ENCODE results near the gene SH3BP4. TPM values are rescaled to one million over a fixed set of nuclear protein-coding genes. Genes with fewer than 3 reads are reported as not detected.
A peak's percentile ranks its signal among the peaks of the same experiment; 100 is the strongest.

Gene SH3BP4
- total RNA-seq, 1 experiment from 2014 or later: 117 TPM

DNA sequence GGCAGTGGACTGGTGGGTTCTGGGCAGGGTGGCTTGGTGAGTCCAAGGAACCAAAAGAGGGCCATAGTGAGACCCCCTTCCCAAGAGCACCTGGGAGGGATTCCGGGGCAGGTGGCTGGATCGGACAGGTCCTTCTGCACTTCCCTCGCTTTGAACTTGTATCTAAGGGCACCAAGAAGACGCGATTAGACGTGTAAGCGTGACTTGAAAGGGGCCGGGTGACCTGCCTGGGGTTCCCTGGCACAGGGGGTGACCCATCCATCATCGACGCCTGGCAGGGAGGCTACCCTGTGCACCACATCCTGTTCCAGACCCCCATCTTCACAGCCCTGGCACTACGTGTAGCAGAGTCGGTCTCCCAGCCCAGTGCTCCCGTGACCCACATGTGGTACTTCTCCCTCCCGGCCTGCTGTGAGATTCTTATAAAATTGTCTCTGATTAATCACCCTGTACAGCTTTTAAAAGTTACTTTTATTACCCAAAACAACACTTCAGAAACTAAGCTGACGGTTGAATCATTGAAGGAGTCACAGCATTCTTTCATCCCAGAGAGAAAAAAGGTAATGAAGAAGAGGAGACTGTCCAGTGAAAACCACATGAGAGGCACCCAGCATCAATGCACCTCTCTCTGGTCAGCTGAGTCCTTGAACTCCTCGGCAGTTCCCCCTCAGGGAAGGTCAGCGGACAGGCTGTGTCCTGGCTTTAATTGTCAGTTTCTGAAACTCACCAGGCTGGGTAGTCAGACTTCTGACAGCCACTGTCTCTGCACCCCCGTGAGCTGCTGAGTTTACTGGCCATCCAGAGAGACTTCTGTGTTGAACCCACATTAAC lies 13.0 kb downstream of the SH3BP4 start:
- no peaks in the 10 kb centered on the region for H3K27me3 ChIP-seq (replicated peaks)
- H3K9me3 ChIP-seq (replicated peaks): no peaks in the 10 kb centered on the region
- DNase-seq (ENCODE audit: low read depth in 1 of 2, low spot score in 2 of 2): no peak
- peaks cover 88% of the 10 kb centered on the region for H3K4me1 ChIP-seq (replicated peaks)
- H3K4me3 ChIP-seq: no peak overlapping the region
- peak overlapping the region; percentile 15; the same call in 1 of the 2 replicates for H3K27ac ChIP-seq
- peaks cover 50% of the 10 kb centered on the region for H3K36me3 ChIP-seq

DNA sequence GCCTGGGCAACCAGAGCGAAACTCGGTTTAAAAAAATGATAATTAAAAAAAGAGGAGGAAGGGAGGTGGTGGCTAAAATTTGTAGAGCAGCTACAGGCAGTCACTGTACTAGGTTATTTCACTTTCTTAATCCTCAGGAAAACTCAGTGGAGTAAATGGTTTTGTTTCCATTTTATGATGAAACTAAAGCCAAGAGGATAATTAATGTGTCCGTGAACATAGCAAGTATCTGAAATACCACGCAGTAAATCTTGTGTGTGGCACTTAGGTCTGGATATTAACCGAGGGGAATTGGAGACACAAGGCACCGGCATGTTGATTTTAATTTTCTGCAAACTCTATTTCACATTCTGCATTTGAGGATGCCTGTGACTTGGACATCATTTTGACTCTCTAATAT lies 14.5 kb downstream of the SH3BP4 start:
- DNase-seq (ENCODE audit: low read depth in 1 of 2, low spot score in 2 of 2): no peak
- H3K4me3 ChIP-seq: no peak overlapping the region
- peaks cover 86% of the 10 kb centered on the region for H3K4me1 ChIP-seq (replicated peaks)
- no peaks in the 10 kb centered on the region for H3K9me3 ChIP-seq (replicated peaks)
- H3K36me3 ChIP-seq: peaks cover 48% of the 10 kb centered on the region
- H3K27ac ChIP-seq: no peak overlapping the region
- H3K27me3 ChIP-seq (replicated peaks): no peaks in the 10 kb centered on the region

DNA sequence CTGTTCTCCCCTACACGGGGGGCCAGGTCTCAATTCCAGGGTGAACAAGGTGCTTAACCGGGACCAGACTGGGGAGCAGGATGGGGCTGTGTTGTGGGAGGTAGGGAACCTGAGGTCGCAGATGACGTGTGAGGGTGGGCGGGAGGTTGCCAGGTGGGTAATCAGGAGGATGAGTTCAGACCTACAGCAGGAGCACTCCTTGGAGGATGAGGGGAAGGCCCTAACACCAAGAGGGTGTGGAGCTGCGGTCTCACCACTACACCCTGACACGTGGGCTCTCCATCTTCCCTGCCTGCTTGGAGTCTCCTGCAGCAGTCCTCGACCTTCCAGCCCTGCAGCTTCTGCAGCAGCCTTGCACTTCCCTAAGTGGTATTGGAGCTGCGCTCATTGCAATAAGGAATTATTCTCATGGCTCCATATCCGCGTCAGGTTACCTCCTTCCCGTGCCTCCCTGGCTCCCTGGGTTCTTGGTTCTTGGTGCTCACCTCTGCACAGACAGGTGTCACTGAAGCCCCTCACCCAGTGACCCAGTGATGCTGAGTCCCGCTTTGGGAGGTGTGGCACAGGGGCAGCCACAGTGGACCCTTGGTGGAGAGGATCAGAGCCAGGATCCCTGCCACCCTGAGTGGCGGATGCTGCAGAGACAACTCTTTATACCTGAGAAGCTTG lies 15.5 kb downstream of the SH3BP4 start:
- DNase-seq (ENCODE audit: low read depth in 1 of 2, low spot score in 2 of 2): no peak
- no peaks in the 10 kb centered on the region for H3K27me3 ChIP-seq (replicated peaks)
- H3K9me3 ChIP-seq (replicated peaks): no peaks in the 10 kb centered on the region
- peaks cover 89% of the 10 kb centered on the region for H3K4me1 ChIP-seq (replicated peaks)
- H3K36me3 ChIP-seq: peaks cover 47% of the 10 kb centered on the region
- no peak overlapping the region for H3K4me3 ChIP-seq
- no peak overlapping the region for H3K27ac ChIP-seq

DNA sequence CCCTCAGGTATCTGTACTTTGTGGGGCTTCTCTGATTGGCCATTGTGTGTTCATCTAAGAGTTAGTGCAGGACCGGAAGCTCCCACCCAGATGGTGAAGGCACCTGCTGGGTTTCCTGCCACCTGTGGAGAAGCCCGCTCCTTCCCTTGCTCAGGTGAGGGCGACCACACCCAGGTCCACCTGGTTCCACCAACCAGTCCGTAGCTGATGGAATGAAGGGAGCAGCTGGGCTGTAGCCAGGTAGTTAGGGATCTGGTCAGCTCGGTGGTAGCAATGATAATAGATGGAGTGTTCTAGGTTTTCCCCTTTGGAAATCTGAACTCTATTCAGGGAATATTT lies 16.0 kb downstream of the SH3BP4 start:
- H3K4me1 ChIP-seq (replicated peaks): peaks cover 89% of the 10 kb centered on the region
- H3K27ac ChIP-seq: no peak overlapping the region; the same call in 1 of the 2 replicates
- H3K9me3 ChIP-seq (replicated peaks): no peaks in the 10 kb centered on the region
- H3K27me3 ChIP-seq (replicated peaks): no peaks in the 10 kb centered on the region
- H3K4me3 ChIP-seq: no peak overlapping the region
- H3K36me3 ChIP-seq: peaks cover 43% of the 10 kb centered on the region
- no peak for DNase-seq (ENCODE audit: low read depth in 1 of 2, low spot score in 2 of 2)

DNA sequence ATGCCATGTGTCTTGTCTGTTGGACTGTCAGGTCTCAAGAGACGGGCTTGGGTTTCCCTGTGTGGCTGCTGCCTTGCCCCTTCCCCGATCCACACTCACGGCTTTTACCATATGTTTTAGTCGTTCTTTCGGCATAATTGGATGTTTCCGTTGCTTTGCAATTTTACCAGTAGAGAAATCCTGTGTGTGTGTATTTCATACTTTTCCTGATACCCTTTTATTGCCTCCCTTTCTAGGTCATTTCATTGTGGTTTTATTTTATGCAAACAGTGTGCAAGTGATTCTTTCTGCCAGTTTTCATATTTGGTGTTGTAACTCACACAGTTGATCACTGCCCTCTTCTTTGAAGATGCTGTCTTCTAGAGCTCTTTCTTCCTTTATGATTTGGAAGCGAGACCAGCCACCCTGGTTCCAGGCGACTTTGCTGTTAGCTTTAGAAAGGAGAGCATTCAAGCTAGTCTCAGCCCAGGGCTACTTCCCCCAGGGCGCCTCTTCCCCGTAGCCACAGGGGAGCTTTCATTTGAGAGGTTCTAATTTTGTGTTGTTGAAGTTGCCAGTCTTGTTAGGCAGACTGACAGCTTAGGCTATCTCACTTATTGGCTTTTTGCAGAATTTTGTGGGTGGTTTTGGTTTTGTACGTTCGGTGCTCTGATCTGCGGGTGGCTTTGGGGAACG lies 17.0 kb downstream of the SH3BP4 start:
- Histone ChIP-seq H3K27me3 (replicated peaks) (no peaks in the 10 kb centered on the region), H3K36me3 (peaks cover 43% of the 10 kb centered on the region), H3K27ac (peak overlapping the region; percentile 91), H3K4me3 (no peak overlapping the region), H3K4me1 (replicated peaks) (peaks cover 89% of the 10 kb centered on the region), H3K9me3 (replicated peaks) (no peaks in the 10 kb centered on the region)
- no peak for DNase-seq (ENCODE audit: low read depth in 1 of 2, low spot score in 2 of 2)

DNA sequence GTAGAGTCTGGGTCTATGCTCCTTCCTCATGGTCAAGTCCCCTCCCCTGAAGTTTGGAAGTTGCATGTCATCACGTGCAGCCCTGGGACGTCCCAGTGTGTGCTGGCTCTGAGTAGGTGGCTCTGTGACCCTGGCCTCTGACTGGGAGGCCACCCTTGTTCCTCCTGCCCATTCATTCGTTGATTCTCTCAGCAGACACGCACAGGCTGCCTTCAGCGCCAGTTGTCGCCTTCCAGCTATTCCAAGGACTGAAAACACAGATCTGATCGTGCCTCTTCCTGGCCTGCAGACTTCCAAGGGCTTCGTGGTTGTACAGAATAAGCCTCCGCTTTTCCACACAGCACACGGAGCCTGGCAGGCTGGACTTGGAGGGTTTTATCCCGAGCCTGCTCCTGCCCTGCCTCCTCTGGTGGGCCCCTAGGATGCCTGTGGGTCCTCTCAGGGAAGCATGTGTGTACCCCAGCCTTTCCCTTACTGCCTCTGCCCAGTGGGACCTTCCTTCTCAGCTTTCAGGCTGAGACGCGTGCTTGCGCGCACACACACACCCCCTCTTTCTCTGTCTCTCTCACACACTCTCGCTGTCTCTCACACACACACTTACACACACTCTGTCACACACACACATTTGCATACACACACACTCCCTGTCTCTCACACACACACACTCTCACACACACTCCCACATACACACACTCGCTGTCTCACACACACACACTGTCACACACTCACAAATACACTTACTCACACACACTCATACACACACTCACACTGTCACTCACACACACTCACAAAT lies 17.7 kb downstream of the SH3BP4 start:
- Histone ChIP-seq H3K4me3 (no peak overlapping the region), H3K36me3 (peaks cover 43% of the 10 kb centered on the region), H3K4me1 (replicated peaks) (peaks cover 89% of the 10 kb centered on the region), H3K9me3 (replicated peaks) (no peaks in the 10 kb centered on the region), H3K27me3 (replicated peaks) (no peaks in the 10 kb centered on the region), H3K27ac (peak overlapping the region; percentile 91)
- peak in 1 of 2 experiments; percentile 69 for DNase-seq (ENCODE audit: low read depth in 1 of 2, low spot score in 2 of 2)

DNA sequence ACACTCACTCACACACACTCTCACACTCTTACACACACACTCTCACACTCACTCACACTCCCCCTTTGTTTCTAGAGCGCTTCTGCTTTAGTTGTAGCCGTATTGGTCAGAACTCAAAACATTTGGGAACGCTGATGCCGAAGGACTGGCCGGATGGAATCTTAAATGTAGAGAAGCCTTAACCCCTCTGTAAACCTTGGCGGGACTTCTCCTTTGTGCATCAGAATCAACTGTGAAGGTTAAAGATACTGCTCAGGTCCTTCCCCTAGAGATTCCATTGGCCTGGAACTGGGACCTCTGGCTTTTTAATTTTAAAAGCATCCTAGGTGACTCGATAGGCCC lies 18.3 kb downstream of the SH3BP4 start:
- Histone ChIP-seq H3K27ac (peak overlapping the region; percentile 91), H3K9me3 (replicated peaks) (no peaks in the 10 kb centered on the region), H3K4me1 (replicated peaks) (peaks cover 89% of the 10 kb centered on the region), H3K27me3 (replicated peaks) (no peaks in the 10 kb centered on the region), H3K4me3 (no peak overlapping the region), H3K36me3 (peaks cover 43% of the 10 kb centered on the region)
- DNase-seq (ENCODE audit: low read depth in 1 of 2, low spot score in 2 of 2): no peak

DNA sequence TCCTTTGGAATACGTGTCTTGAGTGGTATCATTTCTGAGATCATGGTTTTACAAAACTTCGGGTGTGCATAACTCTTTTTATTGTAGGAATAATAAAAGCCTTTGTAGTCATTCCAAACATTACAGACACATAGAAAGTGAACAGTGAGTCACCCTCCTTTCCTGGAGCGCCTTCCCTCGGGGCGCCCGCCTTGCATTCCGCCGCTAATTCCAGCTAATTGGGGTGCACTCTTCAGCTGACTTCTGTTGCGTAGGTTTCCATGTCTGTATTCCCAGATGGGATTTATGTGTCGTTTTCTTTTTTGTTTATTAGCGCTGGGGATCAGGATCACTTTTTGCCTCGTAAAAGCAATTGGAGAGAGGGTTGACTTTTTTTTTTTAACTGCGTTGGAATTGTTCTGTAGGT lies 18.7 kb downstream of the SH3BP4 start:
- H3K36me3 ChIP-seq: peaks cover 44% of the 10 kb centered on the region
- no peaks in the 10 kb centered on the region for H3K27me3 ChIP-seq (replicated peaks)
- DNase-seq (ENCODE audit: low read depth in 1 of 2, low spot score in 2 of 2): peak; percentile 84 to 94
- no peaks in the 10 kb centered on the region for H3K9me3 ChIP-seq (replicated peaks)
- H3K27ac ChIP-seq: peak overlapping the region; percentile 91
- H3K4me1 ChIP-seq (replicated peaks): peaks cover 89% of the 10 kb centered on the region
- H3K4me3 ChIP-seq: no peak overlapping the region

DNA sequence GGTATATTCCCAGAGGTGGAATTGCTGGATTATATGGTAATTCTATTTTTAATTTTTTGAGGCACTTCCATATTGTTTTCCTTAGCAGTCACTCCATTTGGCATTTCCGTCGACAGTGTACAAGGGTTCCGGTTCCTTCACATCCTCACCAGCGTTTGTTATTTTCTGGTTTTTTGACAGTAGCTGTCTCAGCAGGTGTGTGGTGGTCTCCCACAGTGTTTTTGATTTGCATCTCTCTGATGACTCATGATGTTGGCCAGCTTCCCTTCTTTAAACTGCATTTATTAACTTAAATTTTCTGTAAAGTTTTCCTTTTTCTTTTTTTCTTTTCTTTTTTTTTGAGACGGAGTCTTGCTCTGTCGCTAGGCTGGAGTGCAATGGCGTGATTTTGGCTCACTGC lies 19.7 kb downstream of the SH3BP4 start:
- Histone ChIP-seq H3K36me3 (peaks cover 50% of the 10 kb centered on the region), H3K4me1 (replicated peaks) (peaks cover 85% of the 10 kb centered on the region), H3K9me3 (replicated peaks) (no peaks in the 10 kb centered on the region), H3K27me3 (replicated peaks) (no peaks in the 10 kb centered on the region), H3K27ac (peak overlapping the region; percentile 91), H3K4me3 (no peak overlapping the region)
- peak in 1 of 2 experiments; percentile 37 for DNase-seq (ENCODE audit: low read depth in 1 of 2, low spot score in 2 of 2)

DNA sequence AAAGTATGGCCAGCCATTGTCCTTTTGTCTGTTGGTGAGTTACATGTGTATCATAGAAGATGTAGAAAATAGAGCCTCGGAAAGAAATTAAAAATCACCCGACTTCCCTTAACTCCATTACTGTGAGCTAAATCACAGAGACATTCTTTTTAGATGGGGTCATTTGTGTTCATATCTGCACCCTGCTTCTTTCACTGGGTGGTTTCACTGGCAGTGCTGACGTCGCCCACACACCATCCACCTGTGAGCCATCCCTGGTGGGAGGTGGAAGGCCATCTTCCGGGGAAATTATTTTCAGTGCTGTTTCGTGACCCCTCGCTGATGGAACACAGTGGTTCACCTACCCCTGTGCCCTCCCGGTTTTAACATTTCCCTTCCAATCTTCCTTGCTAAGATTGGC lies 21.2 kb downstream of the SH3BP4 start:
- H3K36me3 ChIP-seq: peaks cover 59% of the 10 kb centered on the region

DNA sequence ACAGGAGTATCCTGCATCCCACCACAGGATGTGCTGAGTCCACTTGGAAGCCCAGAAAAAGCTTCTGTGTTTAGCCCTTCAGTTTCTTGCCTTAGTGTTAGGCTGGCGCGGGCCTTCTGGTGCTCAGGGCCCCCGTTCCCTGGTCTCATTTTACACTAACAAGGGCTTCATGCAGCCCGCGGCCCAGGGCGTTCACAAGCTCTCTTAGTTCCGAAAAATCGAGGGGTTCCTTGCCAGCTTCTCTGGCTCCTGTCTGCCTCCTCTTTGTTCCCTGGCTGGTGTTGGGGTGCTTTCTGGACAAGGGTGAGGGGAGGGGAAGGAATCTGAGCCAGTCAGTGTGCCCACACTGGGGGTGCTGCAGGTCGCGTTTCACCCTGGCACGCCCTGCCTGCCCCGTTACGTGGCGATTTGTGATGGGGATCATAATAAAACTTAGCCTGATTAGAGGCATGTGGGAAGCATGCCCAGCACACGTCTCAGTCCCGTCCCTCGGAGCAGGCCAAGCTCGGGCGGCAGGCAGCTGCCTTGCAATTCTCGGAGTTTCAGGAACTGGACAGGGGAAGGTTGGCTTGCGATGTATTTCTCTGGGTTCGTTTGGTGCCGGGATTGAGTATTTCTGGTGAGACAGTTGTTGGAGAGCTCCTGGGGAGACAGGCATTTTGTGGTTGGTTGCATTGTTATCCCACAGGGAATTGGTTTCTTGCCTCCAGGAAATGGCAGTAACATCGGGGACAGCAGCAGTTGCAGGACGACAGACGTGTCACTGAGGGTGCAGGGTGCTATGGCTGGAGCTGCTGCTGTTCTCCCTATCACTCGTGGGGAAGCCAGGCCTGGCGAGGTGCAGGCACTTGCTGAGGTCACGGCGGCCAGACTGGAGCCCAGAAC lies 22.9 kb downstream of the SH3BP4 start:
- peak in 1 of 2 experiments; percentile 47 for DNase-seq (ENCODE audit: low read depth in 1 of 2, low spot score in 2 of 2)
- no peak overlapping the region for H3K4me3 ChIP-seq
- H3K36me3 ChIP-seq: peaks cover 68% of the 10 kb centered on the region
- no peaks in the 10 kb centered on the region for H3K9me3 ChIP-seq (replicated peaks)
- no peak overlapping the region; the same call in 1 of the 2 replicates for H3K27ac ChIP-seq
- peaks cover 80% of the 10 kb centered on the region for H3K4me1 ChIP-seq (replicated peaks)
- H3K27me3 ChIP-seq (replicated peaks): no peaks in the 10 kb centered on the region

More for the DNA sequence above, 21.2 kb downstream of the SH3BP4 start:
- Histone ChIP-seq H3K27me3 (replicated peaks) (no peaks in the 10 kb centered on the region), H3K27ac (peak overlapping the region; percentile 72), H3K4me3 (no peak overlapping the region), H3K4me1 (replicated peaks) (peaks cover 80% of the 10 kb centered on the region), H3K9me3 (replicated peaks) (no peaks in the 10 kb centered on the region)
- no peak for DNase-seq (ENCODE audit: low read depth in 1 of 2, low spot score in 2 of 2)

DNA sequence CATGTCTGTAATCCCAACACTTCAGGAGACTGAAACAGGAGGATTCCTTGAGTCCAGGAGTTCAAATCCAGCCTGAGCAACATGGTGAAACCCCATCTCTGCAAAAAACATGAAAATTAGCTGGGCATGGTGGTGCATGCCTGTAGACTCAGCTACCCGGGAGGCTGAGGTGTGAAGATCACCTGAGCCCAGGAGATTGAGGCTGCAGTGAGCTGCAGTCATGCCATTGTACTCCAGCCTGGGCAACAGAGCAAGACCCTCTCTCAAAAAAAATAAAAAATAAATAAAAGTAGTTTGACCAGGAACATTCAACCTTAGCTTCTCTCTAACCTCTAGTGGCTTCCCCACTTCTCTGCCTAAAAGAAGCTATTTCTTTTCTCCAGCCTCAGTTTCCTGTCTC lies 23.8 kb downstream of the SH3BP4 start:
- Histone ChIP-seq H3K9me3 (replicated peaks) (no peaks in the 10 kb centered on the region), H3K27me3 (replicated peaks) (no peaks in the 10 kb centered on the region), H3K4me3 (no peak overlapping the region), H3K27ac (no peak overlapping the region), H3K36me3 (peaks cover 69% of the 10 kb centered on the region), H3K4me1 (replicated peaks) (peaks cover 82% of the 10 kb centered on the region)
- no peak for DNase-seq (ENCODE audit: low read depth in 1 of 2, low spot score in 2 of 2)

Data from SJSA1 (cell line).